Karpas-422 (cell line): ENCODE results near the gene MTCP1. TPM values are rescaled to one million over a fixed set of nuclear protein-coding genes. Genes with fewer than 3 reads are reported as not detected.

Source experiments
- DNase-seq: peaks from one replicate; pipeline ENCODE4 v3.0.0-alpha.2; 2015
- H2AFZ ChIP-seq: fragments of 200-600 bp; sonication (generic); 2 replicates; pipeline ENCODE4 v1.6.1; 2014; ENCODE audit warnings: antibody characterized with exemption, low read length, mixed read lengths
- H3K27ac ChIP-seq: fragments of 200-600 bp; sonication (generic); 2 replicates; pipeline ENCODE4 v1.5.1; 2014; ENCODE audit warnings: mild to moderate bottlenecking, low read length, moderate library complexity
- H3K27me3 ChIP-seq: fragments of 200-600 bp; sonication (generic); 2 replicates; pipeline ENCODE4 v1.6.1; 2014; ENCODE audit warnings: low read length, mixed read lengths
- H3K36me3 ChIP-seq: fragments of 200-600 bp; sonication (generic); 2 replicates; pipeline ENCODE4 v1.6.1; 2014; ENCODE audit warnings: low read length, mixed read lengths; ENCODE audit not compliant: insufficient read depth
- H3K4me1 ChIP-seq: fragments of 200-600 bp; sonication (generic); 2 replicates; pipeline ENCODE4 v1.6.1; 2014; ENCODE audit warnings: mild to moderate bottlenecking, low read length, mixed read lengths
- H3K4me2 ChIP-seq: fragments of 200-600 bp; sonication (generic); 2 replicates; pipeline ENCODE4 v1.6.1; 2014; ENCODE audit warnings: low read length, low read depth, mild to moderate bottlenecking; ENCODE audit not compliant: poor library complexity, severe bottlenecking
- H3K4me3 ChIP-seq: fragments of 200-600 bp; sonication (generic); 2 replicates; pipeline ENCODE4 v1.5.1; 2014; ENCODE audit warnings: mild to moderate bottlenecking, antibody characterized with exemption, low read length, mixed read lengths
- H3K79me2 ChIP-seq: fragments of 200-600 bp; sonication (generic); 2 replicates; pipeline ENCODE4 v1.6.1; 2014; ENCODE audit warnings: mild to moderate bottlenecking, low read length, mixed read lengths
- H3K9ac ChIP-seq: fragments of 200-600 bp; sonication (generic); 2 replicates; pipeline ENCODE4 v1.6.0; 2014; ENCODE audit warnings: low read length
- H3K9me2 ChIP-seq: fragments of 200-600 bp; sonication (generic), shearing (Covaris generic); replicated peaks from 2 replicates; pipeline ENCODE4 v1.6.0; 2014; ENCODE audit warnings: mild to moderate bottlenecking, low read length, moderate library complexity; ENCODE audit not compliant: insufficient read depth
- H3K9me3 ChIP-seq: fragments of 300-700, 200-600 bp; sonication (generic); 2 replicates; pipeline ENCODE4 v1.6.1; 2014; ENCODE audit warnings: low read length, mixed read lengths
- H4K20me1 ChIP-seq: fragments of 200-600 bp; sonication (generic); 2 replicates; pipeline ENCODE4 v1.6.1; 2014; ENCODE audit warnings: mild to moderate bottlenecking, antibody characterized with exemption, low read length, low read depth; ENCODE audit not compliant: insufficient read depth
- total RNA-seq: library from RNA; depleted of rRNA; stranded (reverse); fragments of >200 nt; shearing (Covaris generic); gene quantifications from 2 replicates; pipeline ENCODE4 v1.2.3, GENCODE V29; 2014; ENCODE audit warnings: low replicate concordance

The MTCP1 gene
- total RNA-seq, 1 experiment from 2014 or later, result 95.2 TPM

GRCh38 chrX:155052738-155053498, 18.0 kb downstream of the MTCP1 start:
- H3K4me1 ChIP-seq, result peaks cover 16% of the 10 kb centered on the region
- no peak overlapping the region for H3K4me2 ChIP-seq
- H4K20me1 ChIP-seq, result no peaks in the 10 kb centered on the region
- H3K36me3 ChIP-seq, result no peaks in the 10 kb centered on the region
- H3K79me2 ChIP-seq, result peaks cover 9% of the 10 kb centered on the region
- H3K9me2 ChIP-seq, result no peaks in the 10 kb centered on the region
- no peak overlapping the region for H3K27ac ChIP-seq
- no peak for DNase-seq
- H3K4me3 ChIP-seq, result no peak overlapping the region
- no peak overlapping the region for H3K9ac ChIP-seq
- H3K27me3 ChIP-seq, result no peaks in the 10 kb centered on the region
- no peaks in the 10 kb centered on the region for H3K9me3 ChIP-seq
- H2AFZ ChIP-seq, result no peak overlapping the region

DNA sequence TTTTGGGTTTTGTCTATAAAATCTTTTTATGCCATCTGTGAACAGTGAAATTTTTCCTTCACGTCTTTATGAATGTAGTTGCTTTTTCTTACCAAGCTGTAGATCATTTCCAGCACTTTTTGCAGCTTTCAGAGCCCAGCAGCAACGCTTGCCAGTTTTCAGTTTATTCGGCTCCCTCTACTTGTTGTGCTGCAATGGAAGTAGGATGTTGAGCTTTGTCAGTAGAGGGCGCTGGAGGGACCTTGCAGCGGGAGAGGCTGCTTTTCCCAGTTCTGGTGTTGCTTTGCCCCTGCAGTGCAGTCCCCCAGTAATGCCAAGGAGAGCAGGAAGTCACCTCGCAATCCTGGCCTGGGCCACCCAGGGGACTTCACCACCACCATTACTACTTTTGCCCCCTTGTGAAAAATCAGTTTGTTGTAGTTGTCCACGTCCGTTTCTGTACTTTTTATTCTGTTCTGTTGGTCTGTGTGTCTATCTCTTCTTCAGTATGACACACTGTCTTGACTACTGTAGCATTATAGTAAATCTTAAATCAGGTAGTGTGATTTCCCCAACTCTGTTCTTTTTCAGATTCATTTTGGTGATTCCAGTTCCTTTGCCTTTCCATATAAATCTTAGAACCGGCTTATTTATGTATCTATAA, 21.8 kb downstream of the MTCP1 start:
- no peak overlapping the region for H3K27ac ChIP-seq
- H3K9me2 ChIP-seq, result no peaks in the 10 kb centered on the region
- H3K79me2 ChIP-seq, result peaks cover 16% of the 10 kb centered on the region
- no peak overlapping the region for H3K4me3 ChIP-seq
- H3K9me3 ChIP-seq, result no peaks in the 10 kb centered on the region
- peak; percentile 86 for DNase-seq
- no peaks in the 10 kb centered on the region for H3K27me3 ChIP-seq
- H2AFZ ChIP-seq, result no peak overlapping the region
- H3K36me3 ChIP-seq, result no peaks in the 10 kb centered on the region
- H4K20me1 ChIP-seq, result no peaks in the 10 kb centered on the region
- H3K9ac ChIP-seq, result no peak overlapping the region
- no peak overlapping the region for H3K4me2 ChIP-seq
- H3K4me1 ChIP-seq, result peaks cover 4% of the 10 kb centered on the region; the same call in 1 of the 2 replicates

GRCh38 chrX:155046811-155047528, 24.0 kb downstream of the MTCP1 start:
- no peak overlapping the region for H3K4me2 ChIP-seq
- no peaks in the 10 kb centered on the region for H3K27me3 ChIP-seq
- H3K36me3 ChIP-seq, result no peaks in the 10 kb centered on the region
- H3K4me3 ChIP-seq, result no peak overlapping the region
- H3K9me2 ChIP-seq, result no peaks in the 10 kb centered on the region
- H3K9ac ChIP-seq, result no peak overlapping the region
- no peak overlapping the region for H2AFZ ChIP-seq
- no peaks in the 10 kb centered on the region for H3K9me3 ChIP-seq
- DNase-seq, result no peak
- H3K79me2 ChIP-seq, result peaks cover 34% of the 10 kb centered on the region
- H3K27ac ChIP-seq, result no peak overlapping the region
- peaks cover 18% of the 10 kb centered on the region for H3K4me1 ChIP-seq
- no peaks in the 10 kb centered on the region for H4K20me1 ChIP-seq

- Histone ChIP-seq H3K4me3 (no peak overlapping the region), H3K4me1 (peaks cover 18% of the 10 kb centered on the region), H3K9me2 (no peaks in the 10 kb centered on the region), H3K27me3 (no peaks in the 10 kb centered on the region), H4K20me1 (no peaks in the 10 kb centered on the region), H3K4me2 (no peak overlapping the region), H3K9me3 (no peaks in the 10 kb centered on the region), H3K9ac (no peak overlapping the region), H3K79me2 (peaks cover 37% of the 10 kb centered on the region), H3K36me3 (no peaks in the 10 kb centered on the region), H2AFZ (no peak overlapping the region), H3K27ac (no peak overlapping the region)
- no peak for DNase-seq
Measured at GRCh38 chrX:155046129-155046810, 24.7 kb downstream of the MTCP1 start.

GRCh38 chrX:155035688-155036087, 35.2 kb downstream of the MTCP1 start:
- no peak for DNase-seq
- H3K4me2 ChIP-seq, result no peak overlapping the region
- no peak overlapping the region for H3K27ac ChIP-seq
- no peaks in the 10 kb centered on the region for H3K9me2 ChIP-seq
- no peaks in the 10 kb centered on the region for H3K27me3 ChIP-seq
- H3K9ac ChIP-seq, result no peak overlapping the region
- peaks cover 14% of the 10 kb centered on the region for H3K9me3 ChIP-seq
- H3K36me3 ChIP-seq, result peaks cover 38% of the 10 kb centered on the region
- no peak overlapping the region for H2AFZ ChIP-seq
- H4K20me1 ChIP-seq, result no peaks in the 10 kb centered on the region
- peaks cover 71% of the 10 kb centered on the region for H3K79me2 ChIP-seq
- no peak overlapping the region for H3K4me3 ChIP-seq
- H3K4me1 ChIP-seq, result no peaks in the 10 kb centered on the region

GRCh38 chrX:155031657-155032056, 39.3 kb downstream of the MTCP1 start:
- peaks cover 10% of the 10 kb centered on the region for H3K9me3 ChIP-seq
- peaks cover 33% of the 10 kb centered on the region for H3K36me3 ChIP-seq
- peaks cover 68% of the 10 kb centered on the region for H3K79me2 ChIP-seq
- no peak for DNase-seq
- no peak overlapping the region for H3K4me2 ChIP-seq
- H3K27me3 ChIP-seq, result no peaks in the 10 kb centered on the region
- no peak overlapping the region for H3K4me3 ChIP-seq
- no peaks in the 10 kb centered on the region for H4K20me1 ChIP-seq
- no peak overlapping the region for H3K9ac ChIP-seq
- no peak overlapping the region for H2AFZ ChIP-seq
- no peak overlapping the region for H3K27ac ChIP-seq
- H3K9me2 ChIP-seq, result no peaks in the 10 kb centered on the region
- peaks cover 10% of the 10 kb centered on the region for H3K4me1 ChIP-seq

- Histone ChIP-seq H3K27ac (no peak overlapping the region), H3K9me2 (no peaks in the 10 kb centered on the region), H3K4me1 (peaks cover 12% of the 10 kb centered on the region), H3K9me3 (no peaks in the 10 kb centered on the region; the same call in 1 of the 2 replicates), H4K20me1 (no peaks in the 10 kb centered on the region), H3K9ac (peak overlapping the region; percentile 84), H3K79me2 (peaks cover 52% of the 10 kb centered on the region), H3K36me3 (0 out of 2 replicates have a peak, but pooled peaks cover 7% of the 10 kb centered on the region), H2AFZ (0 out of 2 replicates have a peak overlapping the region, but pooled peaks have one; percentile 64), H3K27me3 (no peaks in the 10 kb centered on the region), H3K4me3 (peak overlapping the region; percentile 78; the same call in 1 of the 2 replicates), H3K4me2 (peak overlapping the region; percentile 73)
- no peak for DNase-seq
Measured at GRCh38 chrX:155028877-155029291, 42.1 kb downstream of the MTCP1 start.
